ENCODE measurements around the gene B3GNT2.

Gene B3GNT2

GRCh38 chr2:62199392-62200125 lies 3.6 kb downstream of the B3GNT2 start:
- Histone ChIP-seq H3K9ac (ENCODE audit: low read length) (no peak overlapping the region), H3K9me3 (ENCODE audit: control insufficient read depth, low read length) (no peaks in the 10 kb centered on the region), H3K27me3 (replicated peaks; ENCODE audit: control insufficient read depth, insufficient read depth, low read length) (no peaks in the 10 kb centered on the region), H3K36me3 (ENCODE audit: control insufficient read depth, insufficient read depth, low read length, severe bottlenecking) (no peaks in the 10 kb centered on the region), H3K4me1 (ENCODE audit: control insufficient read depth, insufficient read depth, low read length) (peaks cover 36% of the 10 kb centered on the region), H3K4me3 (ENCODE audit: low read length) (no peak overlapping the region)
- DNase-seq (ENCODE audit: low read depth), result peak; percentile 45

GRCh38 chr2:62200291-62200841 lies 4.5 kb downstream of the B3GNT2 start:
- Histone ChIP-seq H3K4me3 (ENCODE audit: low read length) (no peak overlapping the region), H3K9ac (ENCODE audit: low read length) (no peak overlapping the region), H3K27me3 (replicated peaks; ENCODE audit: control insufficient read depth, insufficient read depth, low read length) (no peaks in the 10 kb centered on the region), H3K36me3 (ENCODE audit: control insufficient read depth, insufficient read depth, low read length, severe bottlenecking) (no peaks in the 10 kb centered on the region), H3K9me3 (ENCODE audit: control insufficient read depth, low read length) (no peaks in the 10 kb centered on the region), H3K4me1 (ENCODE audit: control insufficient read depth, insufficient read depth, low read length) (peaks cover 28% of the 10 kb centered on the region)
- DNase-seq (ENCODE audit: low read depth), result no peak

GRCh38 chr2:62200868-62201267 lies 5.0 kb downstream of the B3GNT2 start:
- Histone ChIP-seq H3K9me3 (ENCODE audit: control insufficient read depth, low read length) (no peaks in the 10 kb centered on the region), H3K27me3 (replicated peaks; ENCODE audit: control insufficient read depth, insufficient read depth, low read length) (no peaks in the 10 kb centered on the region), H3K4me1 (ENCODE audit: control insufficient read depth, insufficient read depth, low read length) (peaks cover 26% of the 10 kb centered on the region), H3K4me3 (ENCODE audit: low read length) (no peak overlapping the region), H3K36me3 (ENCODE audit: control insufficient read depth, insufficient read depth, low read length, severe bottlenecking) (no peaks in the 10 kb centered on the region), H3K9ac (ENCODE audit: low read length) (no peak overlapping the region)
- DNase-seq (ENCODE audit: low read depth), result no peak

GRCh38 chr2:62201307-62201706 lies 5.4 kb downstream of the B3GNT2 start:
- no peaks in the 10 kb centered on the region for H3K27me3 ChIP-seq (replicated peaks; ENCODE audit: control insufficient read depth, insufficient read depth, low read length)
- H3K9me3 ChIP-seq (ENCODE audit: control insufficient read depth, low read length), result no peaks in the 10 kb centered on the region
- H3K36me3 ChIP-seq (ENCODE audit: control insufficient read depth, insufficient read depth, low read length, severe bottlenecking), result no peaks in the 10 kb centered on the region
- no peak overlapping the region for H3K9ac ChIP-seq (ENCODE audit: low read length)
- H3K4me1 ChIP-seq (ENCODE audit: control insufficient read depth, insufficient read depth, low read length), result peaks cover 26% of the 10 kb centered on the region
- DNase-seq (ENCODE audit: low read depth), result peak; percentile 52
- H3K4me3 ChIP-seq (ENCODE audit: low read length), result no peak overlapping the region

GRCh38 chr2:62202019-62202722 lies 6.3 kb downstream of the B3GNT2 start:
- Histone ChIP-seq H3K4me3 (ENCODE audit: low read length) (no peak overlapping the region), H3K9ac (ENCODE audit: low read length) (no peak overlapping the region), H3K9me3 (ENCODE audit: control insufficient read depth, low read length) (no peaks in the 10 kb centered on the region), H3K36me3 (ENCODE audit: control insufficient read depth, insufficient read depth, low read length, severe bottlenecking) (no peaks in the 10 kb centered on the region), H3K27me3 (replicated peaks; ENCODE audit: control insufficient read depth, insufficient read depth, low read length) (no peaks in the 10 kb centered on the region), H3K4me1 (ENCODE audit: control insufficient read depth, insufficient read depth, low read length) (peaks cover 26% of the 10 kb centered on the region)
- no peak for DNase-seq (ENCODE audit: low read depth)

- no peak for DNase-seq (ENCODE audit: low read depth)
- Histone ChIP-seq H3K4me3 (ENCODE audit: low read length) (no peak overlapping the region), H3K9me3 (ENCODE audit: control insufficient read depth, low read length) (no peaks in the 10 kb centered on the region), H3K27me3 (replicated peaks; ENCODE audit: control insufficient read depth, insufficient read depth, low read length) (no peaks in the 10 kb centered on the region), H3K4me1 (ENCODE audit: control insufficient read depth, insufficient read depth, low read length) (peaks cover 26% of the 10 kb centered on the region), H3K9ac (ENCODE audit: low read length) (no peak overlapping the region), H3K36me3 (ENCODE audit: control insufficient read depth, insufficient read depth, low read length, severe bottlenecking) (no peaks in the 10 kb centered on the region)
These were observed 6.8 kb downstream of the B3GNT2 start for GRCh38 chr2:62202729-62203128.

- Histone ChIP-seq H3K4me1 (ENCODE audit: control insufficient read depth, insufficient read depth, low read length) (peaks cover 21% of the 10 kb centered on the region), H3K36me3 (ENCODE audit: control insufficient read depth, insufficient read depth, low read length, severe bottlenecking) (no peaks in the 10 kb centered on the region), H3K27me3 (replicated peaks; ENCODE audit: control insufficient read depth, insufficient read depth, low read length) (no peaks in the 10 kb centered on the region), H3K9ac (ENCODE audit: low read length) (no peak overlapping the region), H3K4me3 (ENCODE audit: low read length) (no peak overlapping the region), H3K9me3 (ENCODE audit: control insufficient read depth, low read length) (no peaks in the 10 kb centered on the region)
- DNase-seq (ENCODE audit: low read depth), result no peak
These were observed 7.5 kb downstream of the B3GNT2 start for GRCh38 chr2:62203459-62203858.

GRCh38 chr2:62204998-62205496 lies 9.1 kb downstream of the B3GNT2 start:
- H3K9me3 ChIP-seq (ENCODE audit: control insufficient read depth, low read length), result no peaks in the 10 kb centered on the region
- no peaks in the 10 kb centered on the region for H3K27me3 ChIP-seq (replicated peaks; ENCODE audit: control insufficient read depth, insufficient read depth, low read length)
- DNase-seq (ENCODE audit: low read depth), result no peak
- no peak overlapping the region for H3K9ac ChIP-seq (ENCODE audit: low read length)
- peaks cover 6% of the 10 kb centered on the region for H3K4me1 ChIP-seq (ENCODE audit: control insufficient read depth, insufficient read depth, low read length)
- no peak overlapping the region for H3K4me3 ChIP-seq (ENCODE audit: low read length)
- no peaks in the 10 kb centered on the region for H3K36me3 ChIP-seq (ENCODE audit: control insufficient read depth, insufficient read depth, low read length, severe bottlenecking)

- H3K4me1 ChIP-seq (ENCODE audit: control insufficient read depth, insufficient read depth, low read length), result peaks cover 4% of the 10 kb centered on the region
- H3K36me3 ChIP-seq (ENCODE audit: control insufficient read depth, insufficient read depth, low read length, severe bottlenecking), result no peaks in the 10 kb centered on the region
- H3K9me3 ChIP-seq (ENCODE audit: control insufficient read depth, low read length), result no peaks in the 10 kb centered on the region
- no peak for DNase-seq (ENCODE audit: low read depth)
- H3K4me3 ChIP-seq (ENCODE audit: low read length), result no peak overlapping the region
- no peaks in the 10 kb centered on the region for H3K27me3 ChIP-seq (replicated peaks; ENCODE audit: control insufficient read depth, insufficient read depth, low read length)
- no peak overlapping the region for H3K9ac ChIP-seq (ENCODE audit: low read length)
These were observed 9.6 kb downstream of the B3GNT2 start for GRCh38 chr2:62205554-62205953.

GRCh38 chr2:62206024-62206423 lies 10.1 kb downstream of the B3GNT2 start:
- no peak overlapping the region for H3K4me3 ChIP-seq (ENCODE audit: low read length)
- no peak overlapping the region for H3K9ac ChIP-seq (ENCODE audit: low read length)
- H3K27me3 ChIP-seq (replicated peaks; ENCODE audit: control insufficient read depth, insufficient read depth, low read length), result no peaks in the 10 kb centered on the region
- H3K4me1 ChIP-seq (ENCODE audit: control insufficient read depth, insufficient read depth, low read length), result peaks cover 4% of the 10 kb centered on the region
- no peaks in the 10 kb centered on the region for H3K36me3 ChIP-seq (ENCODE audit: control insufficient read depth, insufficient read depth, low read length, severe bottlenecking)
- no peaks in the 10 kb centered on the region for H3K9me3 ChIP-seq (ENCODE audit: control insufficient read depth, low read length)
- no peak for DNase-seq (ENCODE audit: low read depth)

- H3K9me3 ChIP-seq (ENCODE audit: control insufficient read depth, low read length), result no peaks in the 10 kb centered on the region
- no peak overlapping the region for H3K4me3 ChIP-seq (ENCODE audit: low read length)
- no peak for DNase-seq (ENCODE audit: low read depth)
- H3K9ac ChIP-seq (ENCODE audit: low read length), result no peak overlapping the region
- no peaks in the 10 kb centered on the region for H3K36me3 ChIP-seq (ENCODE audit: control insufficient read depth, insufficient read depth, low read length, severe bottlenecking)
- no peaks in the 10 kb centered on the region for H3K4me1 ChIP-seq (ENCODE audit: control insufficient read depth, insufficient read depth, low read length)
- H3K27me3 ChIP-seq (replicated peaks; ENCODE audit: control insufficient read depth, insufficient read depth, low read length), result no peaks in the 10 kb centered on the region
These were observed 11.6 kb downstream of the B3GNT2 start for GRCh38 chr2:62207491-62207890.
